ENCODE measurements around the gene KCNJ18. TPM values are rescaled to one million over a fixed set of nuclear protein-coding genes. Genes with fewer than 3 reads are reported as not detected.
"Not testable (repeated sequence)": the region's sequence is repeated elsewhere in the genome, so short reads cannot be mapped to it uniquely, and the experiment has no call there.

KCNJ18 gene
- total and polyA plus RNA-seq, 2 of the 13 experiments (the other 11 are each of a cell fraction or from before 2014, with no cell fraction given), result not detected

DNA sequence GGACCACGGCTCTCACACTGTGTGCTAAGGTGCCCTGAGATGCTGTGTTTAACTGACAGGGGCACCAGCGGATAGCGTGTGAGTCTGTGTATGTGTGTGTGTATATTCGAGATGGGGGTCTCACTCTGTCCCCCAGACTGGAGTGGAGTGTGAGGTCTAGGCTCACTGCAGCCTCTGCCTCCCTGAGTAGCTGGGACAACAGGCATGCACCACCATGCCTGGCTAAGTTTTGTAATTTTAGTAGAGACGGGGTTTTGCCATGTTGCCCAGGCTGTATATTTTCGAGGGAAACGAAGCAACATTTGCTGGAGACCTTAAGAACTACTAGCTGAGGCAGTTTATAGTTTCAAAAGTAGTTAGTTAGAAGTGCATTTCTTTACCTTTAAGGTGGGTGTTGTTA lies 32.7 kb upstream of the KCNJ18 start:
- H3K4me1 ChIP-seq (ENCODE audit: insufficient read depth, low read length); H3K9ac ChIP-seq (ENCODE audit: insufficient read depth, low read depth, low read length); BruUV-seq (replicated peaks); DNase-seq (ENCODE audit: low spot score); in situ Hi-C loops (cut with HindIII; ENCODE audit: extremely low pct_ligation_motif_present, low pct_unique_long_range_greater_than_20kb); H3K4me3 ChIP-seq (replicated peaks in 1 of 3; ENCODE audit: insufficient read depth in 1 of 3, low read depth in 2 of 3, low read length in 3 of 3); H3K4me2 ChIP-seq (ENCODE audit: low read depth, low read length); H3K36me3 ChIP-seq (replicated peaks in 1 of 2; ENCODE audit: control insufficient read depth in 1 of 2, insufficient read depth in 2 of 2, low read length in 2 of 2); CTCF ChIA-PET (ENCODE audit: low intra/inter-chr PET ratio, low total read pairs); H3K79me2 ChIP-seq (ENCODE audit: insufficient read depth, low read length); H4K20me1 ChIP-seq (ENCODE audit: insufficient read depth, low read length); intact Hi-C loops (cut with micrococcal nuclease; ENCODE audit: unreplicated experiment); ATAC-seq; H3K27me3 ChIP-seq (ENCODE audit: control insufficient read depth in 1 of 2, insufficient read depth in 2 of 2, low read length in 2 of 2); POLR2A ChIA-PET; H3K27ac ChIP-seq (ENCODE audit: extremely low read length, insufficient read depth, low read length); H2AFZ ChIP-seq (ENCODE audit: low read length); FAIRE-seq: not testable (repeated sequence)
- WGBS (ENCODE audit: low lambda C conversion rate), result 6% methylated on average over 6 of the region's 7 CpGs
- peaks cover 24% of the 10 kb centered on the region for H3K9me3 ChIP-seq (ENCODE audit: low read length)

DNA sequence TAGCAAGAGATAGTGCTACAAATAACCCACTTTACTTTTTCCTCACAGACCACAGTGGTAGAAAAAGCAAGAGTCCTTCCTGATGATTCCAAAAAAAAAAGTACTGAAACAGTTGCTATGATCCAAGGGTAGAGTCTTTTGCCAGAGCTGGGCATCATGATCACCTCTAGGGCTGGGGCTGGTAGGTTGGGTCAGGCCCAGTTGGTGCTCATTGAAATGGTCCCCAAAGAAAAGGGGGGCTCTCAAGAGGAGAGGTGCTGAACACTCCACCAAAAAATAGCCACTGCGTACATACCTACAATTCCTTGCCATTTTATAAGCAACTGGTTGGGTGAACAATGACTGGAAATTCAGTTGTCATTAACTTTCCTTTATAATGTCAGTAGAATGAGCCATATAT lies 30.9 kb upstream of the KCNJ18 start:
- CTCF ChIA-PET (ENCODE audit: low intra/inter-chr PET ratio, low total read pairs); H3K36me3 ChIP-seq (replicated peaks in 1 of 2; ENCODE audit: control insufficient read depth in 1 of 2, insufficient read depth in 2 of 2, low read length in 2 of 2); POLR2A ChIA-PET; intact Hi-C loops (cut with micrococcal nuclease; ENCODE audit: unreplicated experiment); H3K4me3 ChIP-seq (replicated peaks in 1 of 3; ENCODE audit: insufficient read depth in 1 of 3, low read depth in 2 of 3, low read length in 3 of 3); H4K20me1 ChIP-seq (ENCODE audit: insufficient read depth, low read length); DNase-seq (ENCODE audit: low spot score); ATAC-seq; H3K9ac ChIP-seq (ENCODE audit: insufficient read depth, low read depth, low read length); BruUV-seq (replicated peaks); H3K79me2 ChIP-seq (ENCODE audit: insufficient read depth, low read length); FAIRE-seq; in situ Hi-C loops (cut with HindIII; ENCODE audit: extremely low pct_ligation_motif_present, low pct_unique_long_range_greater_than_20kb); H3K4me2 ChIP-seq (ENCODE audit: low read depth, low read length); H2AFZ ChIP-seq (ENCODE audit: low read length); H3K4me1 ChIP-seq (ENCODE audit: insufficient read depth, low read length); H3K27ac ChIP-seq (ENCODE audit: extremely low read length, insufficient read depth, low read length); H3K27me3 ChIP-seq (ENCODE audit: control insufficient read depth in 1 of 2, insufficient read depth in 2 of 2, low read length in 2 of 2): not testable (repeated sequence)
- peaks cover 38% of the 10 kb centered on the region for H3K9me3 ChIP-seq (ENCODE audit: low read length)
- WGBS (ENCODE audit: low lambda C conversion rate), result 9% methylated on average over 1 of the region's 1 CpG

DNA sequence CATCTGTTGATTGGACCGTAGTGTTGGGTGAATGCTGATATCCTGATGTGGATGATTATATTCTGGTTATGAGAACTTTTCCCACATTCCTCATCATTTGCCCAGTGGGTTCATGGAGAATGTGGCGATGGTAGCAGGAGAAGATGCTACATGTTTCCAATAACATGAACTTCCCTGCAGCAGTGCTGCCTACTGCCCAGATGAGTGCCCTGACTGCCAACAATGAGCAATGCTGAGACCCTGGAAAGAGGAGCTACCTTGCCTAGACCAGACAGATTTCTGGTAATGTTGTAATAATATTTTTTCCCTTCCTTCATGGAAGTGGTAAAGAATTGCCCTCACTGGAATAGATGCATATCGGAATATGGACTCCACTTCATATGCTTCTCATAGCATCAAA lies 29.2 kb upstream of the KCNJ18 start:
- H3K9me3 ChIP-seq (ENCODE audit: low read length), result peaks cover 46% of the 10 kb centered on the region
- CTCF ChIA-PET (ENCODE audit: low intra/inter-chr PET ratio, low total read pairs); DNase-seq (ENCODE audit: low spot score); H3K4me1 ChIP-seq (ENCODE audit: insufficient read depth, low read length); H3K9ac ChIP-seq (ENCODE audit: insufficient read depth, low read depth, low read length); FAIRE-seq; H3K4me2 ChIP-seq (ENCODE audit: low read depth, low read length); H2AFZ ChIP-seq (ENCODE audit: low read length); H3K27me3 ChIP-seq (ENCODE audit: control insufficient read depth in 1 of 2, insufficient read depth in 2 of 2, low read length in 2 of 2); intact Hi-C loops (cut with micrococcal nuclease; ENCODE audit: unreplicated experiment); POLR2A ChIA-PET; H3K79me2 ChIP-seq (ENCODE audit: insufficient read depth, low read length); H3K36me3 ChIP-seq (replicated peaks in 1 of 2; ENCODE audit: control insufficient read depth in 1 of 2, insufficient read depth in 2 of 2, low read length in 2 of 2); BruUV-seq (replicated peaks); in situ Hi-C loops (cut with HindIII; ENCODE audit: extremely low pct_ligation_motif_present, low pct_unique_long_range_greater_than_20kb); H4K20me1 ChIP-seq (ENCODE audit: insufficient read depth, low read length); H3K27ac ChIP-seq (ENCODE audit: extremely low read length, insufficient read depth, low read length); H3K4me3 ChIP-seq (replicated peaks in 1 of 3; ENCODE audit: insufficient read depth in 1 of 3, low read depth in 2 of 3, low read length in 3 of 3); ATAC-seq: not testable (repeated sequence)
- 0% methylated on average over 3 of the region's 3 CpGs for WGBS (ENCODE audit: low lambda C conversion rate)

All from HepG2 (cell line).